Ovary (tissue), 3 donors: ENCODE data around the gene TM9SF4.

Experiments used
- CTCF ChIP-seq, 3 donors: fragments of 450-650 bp in 2 of 3; fragments of 200-600 bp in 1 of 3; IDR thresholded peaks; one replicate each; pipeline versions ENCODE4 v1.5.1 to v1.8.0; 2016 to 2022; ENCODE audit warnings: antibody characterized with exemption in 3 of 3, mild to moderate bottlenecking in 1 of 3
- EP300 ChIP-seq: sonication (generic); formaldehyde crosslinking; IDR thresholded peaks from one replicate; pipeline ENCODE4 v1.6.1; 2017; ENCODE audit warnings: antibody characterized with exemption
- POLR2A ChIP-seq: fragments of 450-650 bp; IDR thresholded peaks from one replicate; pipeline ENCODE4 v1.6.1; 2017; ENCODE audit warnings: antibody characterized with exemption, mild to moderate bottlenecking, moderate library complexity
- donor health status: DM: no; HTN: no; CAD: no.

- TF ChIP-seq CTCF (IDR thresholded peaks at IDR 0.05) (no peak), EP300 (no peak), POLR2A (no peak)
Measured at GRCh38 chr20:32080783-32081182, 28.7 kb upstream of the TM9SF4 start.
